GM12878 (cell line): ENCODE results near the gene FOXN4. TPM values are rescaled to one million over a fixed set of nuclear protein-coding genes. Genes with fewer than 3 reads are reported as not detected.

Experiments
- ATAC-seq: fragments of 200-7000 bp; cut with Tn5 transposase; 3 replicates; pipeline ENCODE4 v1.9.1; 2020; ENCODE audit warnings: mild to moderate bottlenecking, moderate library complexity
- BruUV-seq: library from RNA; stranded (reverse); fragments of 400-500 nt; replicated peaks from 2 replicates; lab custom pipeline; 2021; lab: Mats Ljungman, UMichigan
- CTCF ChIA-PET: fragments of 300-600 bp; sonication (Branson Sonifier 250); formaldehyde crosslinking; extraction: SDS; loops from one replicate; lab custom pipeline; 2021; ENCODE audit warnings: inconsistent platforms; lab: Yijun Ruan, JAX
- POLR2A ChIA-PET: fragments of 350-600 bp; formaldehyde crosslinking; extraction: SDS; loops from one replicate; lab custom pipeline; 2021; ENCODE audit warnings: inconsistent platforms; lab: Charles Lee
- RAD21 ChIA-PET: fragments of 300-600 bp; sonication (Branson Sonifier 250); formaldehyde crosslinking; loops from one replicate; lab custom pipeline; 2023; ENCODE audit warnings: antibody characterized with exemption; ENCODE audit not compliant: unreplicated experiment; lab: Charles Lee
- SMC1A ChIA-PET: fragments of 300-600 bp; sonication (Branson Sonifier 250); formaldehyde crosslinking; loops from one replicate; lab custom pipeline; 2023; ENCODE audit not compliant: unreplicated experiment, uncharacterized antibody; lab: Charles Lee
- DNase-seq: peaks from one replicate; pipeline ENCODE4 v3.0.0-alpha.2; 2011; ENCODE audit warnings: low read depth, low spot score
- FAIRE-seq: peaks from 3 replicates; lab custom pipeline; 2011; peaks lifted over from hg19 to GRCh38; lab: Jason Lieb, UNC
- H2AFZ ChIP-seq: 2 replicates; pipeline ENCODE4 v1.6.0; 2011; ENCODE audit warnings: low read depth, low read length, control low read depth; ENCODE audit not compliant: control insufficient read depth
- H3K27ac ChIP-seq: 2 replicates; pipeline ENCODE4 v1.5.1; 2011; ENCODE audit warnings: control low read depth; ENCODE audit not compliant: control insufficient read depth, insufficient read depth
- H3K27me3 ChIP-seq, 2 experiments: replicated peaks in 1 of 2; 2 replicates each; pipeline versions ENCODE4 v1.6.0 to v1.6.1; 2011; ENCODE audit warnings: low read length in 1 of 2; ENCODE audit not compliant: control insufficient read depth in 2 of 2, insufficient read depth in 2 of 2
- H3K36me3 ChIP-seq, 2 experiments: 2 replicates each; pipeline ENCODE4 v1.5.1; 2011; ENCODE audit warnings: low read length in 1 of 2; ENCODE audit not compliant: control insufficient read depth in 2 of 2, insufficient read depth in 2 of 2
- H3K4me1 ChIP-seq: 2 replicates; pipeline ENCODE4 v1.6.1; 2011; ENCODE audit warnings: mild to moderate bottlenecking, low read length, moderate library complexity, mixed read lengths; ENCODE audit not compliant: control insufficient read depth, insufficient read depth
- H3K4me2 ChIP-seq: 2 replicates; pipeline ENCODE4 v1.6.0; 2011; ENCODE audit warnings: control low read depth; ENCODE audit not compliant: control insufficient read depth, insufficient read depth
- H3K4me3 ChIP-seq: fragments of 200-600 bp; sonication (generic); 2 replicates; pipeline ENCODE4 v1.5.1; 2016
- H3K79me2 ChIP-seq: 2 replicates; pipeline ENCODE4 v1.6.0; 2011; ENCODE audit warnings: low read length; ENCODE audit not compliant: control insufficient read depth, insufficient read depth
- H3K9ac ChIP-seq: 2 replicates; pipeline ENCODE4 v1.8.0; 2011; ENCODE audit warnings: low read length, control low read depth, mixed read lengths; ENCODE audit not compliant: control insufficient read depth, insufficient read depth
- H3K9me3 ChIP-seq: replicated peaks from 3 replicates; pipeline ENCODE4 v1.5.1; 2011; ENCODE audit warnings: mild to moderate bottlenecking, low read length; ENCODE audit not compliant: control insufficient read depth, insufficient read depth
- H4K20me1 ChIP-seq: 2 replicates; pipeline ENCODE4 v1.6.0; 2011; ENCODE audit not compliant: control insufficient read depth, insufficient read depth
- ATF7 ChIP-seq: fragments of 450-650 bp; IDR thresholded peaks from 2 replicates; pipeline ENCODE4 v1.6.1; 2016; ENCODE audit warnings: low read depth, mild to moderate bottlenecking
- EGR1 ChIP-seq, 2 experiments: IDR thresholded peaks; 1 replicate in 1 of 2; 2 replicates in 1 of 2; pipeline ENCODE4 v1.6.1; 2011 to 2012; ENCODE audit warnings: low read depth in 2 of 2, low read length in 2 of 2, borderline replicate concordance in 1 of 2, mild to moderate bottlenecking in 1 of 2, moderate library complexity in 1 of 2
- FOS ChIP-seq: IDR thresholded peaks from 3 replicates; pipeline ENCODE4 v1.6.1; 2011; ENCODE audit warnings: borderline replicate concordance; ENCODE audit not compliant: insufficient read length; ENCODE audit errors: extremely low read depth
- HDAC2 ChIP-seq: fragments of 200-600 bp; sonication (generic); IDR thresholded peaks from 2 replicates; pipeline ENCODE4 v1.6.1; 2017
- JUND ChIP-seq: IDR thresholded peaks from 2 replicates; pipeline ENCODE4 v1.6.1; 2012; ENCODE audit warnings: low read depth, mild to moderate bottlenecking, low read length, improper control_type of control experiment, moderate library complexity
- NFIC ChIP-seq: IDR thresholded peaks from 2 replicates; pipeline ENCODE4 v1.6.1; 2012; ENCODE audit warnings: low read depth, mild to moderate bottlenecking, inconsistent platforms, low read length, moderate library complexity
- RAD51 ChIP-seq: fragments of 450-650 bp; IDR thresholded peaks from 2 replicates; pipeline ENCODE4 v1.6.1; 2016; ENCODE audit warnings: moderate library complexity, mild to moderate bottlenecking, inconsistent platforms
- WGBS: methylation state at CpG from one replicate; pipeline ENCODE4 v1.1.6; 2016; ENCODE audit warnings: low lambda C conversion rate; ENCODE audit not compliant: insufficient replicate concordance, insufficient coverage; ENCODE audit errors: missing lambda C conversion rate; 5-methylcytosine and 5-hydroxymethylcytosine counted together
- in situ Hi-C: fragments of 300-500 bp; cut with MboI; formaldehyde crosslinking; loops from 9 replicates; pipeline ENCODE4 v1.14.3; 2018; ENCODE audit warnings: mixed read lengths
- intact Hi-C: fragments of 100-400 bp; cut with micrococcal nuclease; formaldehyde crosslinking; loops from one replicate; pipeline ENCODE4 v1.14.2; 2022; ENCODE audit not compliant: unreplicated experiment
- polyA plus RNA-seq, 11 experiments: library from polyadenylated mRNA; depleted of rRNA in 4 of 11; unstranded in 6 of 11; stranded (reverse) in 5 of 11; fragments of >200 nt; fragmentation: Nextera tagmentation in 4 of 11; fragmentation: Illumina TruSeq in 1 of 11; extraction: Ambion mirVana in 4 of 11; extraction: Trizol in 1 of 11; gene quantifications; 1 replicate in 1 of 11; 2 replicates in 10 of 11; pipeline versions ENCODE4 v1.2.1 to v1.2.3, GENCODE V29; 2011 to 2016; ENCODE audit warnings: inconsistent platforms in 2 of 11, missing spikeins in 2 of 11, low read depth in 1 of 11
- total RNA-seq, 4 experiments: library from RNA; depleted of rRNA in 3 of 4; stranded (reverse); fragments of >200 nt in 3 of 4; fragmentation: Illumina TruSeq in 1 of 4; extraction: Trizol in 1 of 4; gene quantifications; 2 replicates each; pipeline versions ENCODE4 v1.2.1 to v1.2.3, GENCODE V29; 2013 to 2021

FOXN4 gene
- total and polyA plus RNA-seq, 10 of the 15 experiments (the other 5 are each of a cell fraction or from before 2014, with no cell fraction given) = not detected

DNA sequence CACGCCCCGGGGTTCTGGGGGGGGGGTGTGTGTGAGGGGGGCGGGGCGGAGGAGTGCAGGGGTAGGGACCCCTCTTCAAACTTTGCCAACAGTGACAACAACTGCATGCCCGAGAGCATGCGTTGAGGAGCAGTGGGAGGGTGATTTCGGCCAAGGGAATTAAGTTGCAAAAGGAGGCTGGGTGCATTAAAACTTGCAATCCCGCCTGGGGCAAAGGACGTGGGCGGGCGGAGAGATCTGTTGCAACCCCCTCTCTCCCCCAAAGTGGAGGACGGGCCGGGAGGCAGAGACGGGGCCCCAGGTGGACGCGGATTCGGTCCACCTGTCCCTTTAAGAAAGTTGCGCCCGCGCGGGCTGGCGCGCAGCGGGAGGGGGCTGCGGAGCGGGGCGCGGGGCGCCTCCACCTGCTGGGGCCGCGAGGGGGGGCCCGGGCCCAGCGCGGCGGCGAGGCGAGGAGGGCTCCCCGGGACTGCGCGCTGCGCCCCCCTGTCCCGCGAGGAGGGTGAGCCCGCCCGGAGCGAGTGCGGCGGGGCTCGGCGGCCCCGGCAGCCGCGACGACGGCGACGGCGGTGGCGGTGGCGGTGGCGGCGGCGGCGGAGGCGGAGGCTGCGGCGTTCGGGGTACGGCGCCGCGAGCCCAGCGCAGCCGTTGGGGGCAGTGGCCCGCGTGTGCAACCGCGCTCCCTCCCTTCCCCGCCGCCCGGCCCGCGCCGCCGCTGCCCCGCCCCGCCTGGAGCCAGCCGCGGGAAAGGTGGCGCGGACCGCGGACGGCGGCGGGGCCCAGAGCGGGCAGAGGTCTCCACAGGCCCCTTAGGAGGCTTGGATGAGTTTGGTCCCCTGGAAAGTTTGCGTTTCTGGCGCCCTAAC, 530 bp upstream of the FOXN4 start (continued):
- no peak for TF ChIP-seq JUND
- no peak for TF ChIP-seq RAD51

DNA sequence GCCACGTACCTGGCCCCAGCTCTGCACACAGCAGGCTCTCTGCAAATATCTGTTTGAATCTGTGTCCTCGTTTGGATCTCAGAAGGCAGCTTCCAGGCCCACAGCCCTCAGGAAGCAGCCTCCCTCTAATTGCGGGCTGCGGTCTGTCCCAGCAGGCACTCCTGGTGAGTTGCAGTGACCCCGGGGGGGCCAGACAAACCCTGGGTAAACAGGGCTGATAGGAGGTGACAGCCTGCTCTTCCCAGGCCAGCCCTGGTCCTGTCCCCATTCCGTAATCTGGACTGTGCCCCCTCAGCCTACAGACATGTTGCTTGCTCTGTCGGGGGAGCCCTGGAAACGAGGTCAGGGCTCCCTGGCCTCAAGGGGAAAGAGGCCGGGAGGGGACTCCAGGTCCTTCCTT, 2.0 kb downstream of the FOXN4 start:
- in situ Hi-C loops = no loop called here
- no peaks in the 10 kb centered on the region for H3K9me3 ChIP-seq
- ChIA-PET POLR2A (no interaction called here), SMC1A (no interaction called here), RAD21 (no interaction called here), CTCF (no interaction called here)
- WGBS = 32% methylated on average over 9 of the region's 9 CpGs
- H3K27me3 ChIP-seq = peaks cover 13 to 18% of the 10 kb centered on the region in 2 experiments
- H2AFZ ChIP-seq = no peak overlapping the region
- no peak for ATAC-seq
- H3K4me2 ChIP-seq = no peak overlapping the region
- H3K4me1 ChIP-seq = no peaks in the 10 kb centered on the region
- no TSS peak for BruUV-seq
- H3K9ac ChIP-seq = no peak overlapping the region
- intact Hi-C loops = no loop called here
- no peak for FAIRE-seq
- DNase-seq = no peak
- H3K36me3 ChIP-seq = no peaks in the 10 kb centered on the region
- no peak overlapping the region for H3K27ac ChIP-seq
- no peak for TF ChIP-seq FOS
- no peak for TF ChIP-seq ATF7
- no peak for TF ChIP-seq NFIC
- no peak for TF ChIP-seq EGR1 (IDR thresholded peaks at IDR 0.05; ENCODE audit: borderline replicate concordance in 1 of 2, low read depth in 2 of 2, low read length in 2 of 2)
- no peak for TF ChIP-seq HDAC2
- H3K79me2 ChIP-seq = no peaks in the 10 kb centered on the region
- no peak overlapping the region for H3K4me3 ChIP-seq
- no peaks in the 10 kb centered on the region for H4K20me1 ChIP-seq
